Suprapubic skin (tissue), 4 donors: ENCODE results near the gene WNT5B. TPM values are rescaled to one million over a fixed set of nuclear protein-coding genes. Genes with fewer than 3 reads are reported as not detected.
A peak's percentile ranks its signal among the peaks of the same experiment; 100 is the strongest.

Source experiments
- DNase-seq, 2 donors: peaks; one replicate each; pipeline ENCODE4 v3.0.0-alpha.2; 2019; ENCODE audit warnings: low spot score in 2 of 2
- H3K27ac ChIP-seq: fragments of 200-600 bp; sonication (generic); one replicate; pipeline ENCODE4 v1.5.1; 2019
- H3K27me3 ChIP-seq: fragments of 200-600 bp; sonication (generic); one replicate; pipeline ENCODE4 v1.5.1; 2019
- H3K36me3 ChIP-seq: fragments of 200-600 bp; sonication (generic); one replicate; pipeline ENCODE4 v1.5.1; 2019
- H3K4me1 ChIP-seq: fragments of 200-600 bp; sonication (generic); one replicate; pipeline ENCODE4 v1.5.1; 2019
- H3K4me3 ChIP-seq: fragments of 200-600 bp; sonication (generic); one replicate; pipeline ENCODE4 v1.5.1; 2019; ENCODE audit warnings: mild to moderate bottlenecking
- H3K9me3 ChIP-seq: fragments of 200-600 bp; sonication (generic); one replicate; pipeline ENCODE4 v1.5.1; 2019
- EP300 ChIP-seq: sonication (generic); formaldehyde crosslinking; IDR thresholded peaks from one replicate; pipeline ENCODE4 v1.6.1; 2017; ENCODE audit warnings: antibody characterized with exemption
- POLR2A ChIP-seq, 2 donors: fragments of 450-650 bp; IDR thresholded peaks; one replicate each; pipeline ENCODE4 v1.6.1; 2017; ENCODE audit warnings: antibody characterized with exemption in 2 of 2, mild to moderate bottlenecking in 2 of 2, moderate library complexity in 2 of 2
- POLR2AphosphoS5 ChIP-seq, 3 donors: sonication (generic); formaldehyde crosslinking; IDR thresholded peaks; one replicate each; pipeline ENCODE4 v1.6.1; 2017; ENCODE audit warnings: antibody characterized with exemption in 3 of 3
- WGBS: methylation state at CpG from one replicate; pipeline ENCODE4 v1.1.5; 2018; 5-methylcytosine and 5-hydroxymethylcytosine counted together
- total RNA-seq, 4 donors: library from RNA; depleted of rRNA; stranded (reverse); fragments of >200 nt; gene quantifications; one replicate each; pipeline ENCODE4 v1.1.0, GENCODE V29; 2016
- TF ChIP-seq, protein P1 (sequence below), 2 donors: fragments of 200-600 bp in 1 of 2; fragments of 450-650 bp in 1 of 2; sonication (generic) in 1 of 2; IDR thresholded peaks; one replicate each; pipeline ENCODE4 v1.5.1; 2016 to 2019; ENCODE audit warnings: antibody characterized with exemption in 2 of 2, mild to moderate bottlenecking in 1 of 2, moderate library complexity in 1 of 2

The WNT5B gene
- total RNA-seq, 4 donors from 2014 or later, result 7.3 to 12.8 (median 8.3) TPM

DNA sequence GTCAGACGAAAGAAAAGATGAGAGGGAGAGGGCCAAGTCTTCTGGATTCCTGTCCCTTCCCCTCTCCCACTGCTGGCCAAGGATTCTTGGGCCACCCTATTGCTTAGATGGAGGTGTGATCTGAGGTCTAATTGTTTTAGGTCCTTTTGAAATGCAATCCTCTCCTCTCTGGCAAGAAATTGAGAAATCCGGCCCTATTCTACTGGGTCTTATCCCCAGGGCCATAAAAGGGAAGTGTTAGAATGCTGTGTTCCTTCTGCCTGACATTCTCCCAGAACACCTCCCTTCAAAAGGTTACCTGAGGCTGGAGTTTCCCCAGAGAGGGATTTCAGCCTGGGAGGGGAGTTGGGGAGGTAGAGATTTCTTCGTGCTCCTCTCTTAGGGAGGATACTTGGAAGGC is 4.4 kb downstream of the WNT5B start:
- H3K4me3 ChIP-seq, result no peak overlapping the region
- TF ChIP-seq POLR2AphosphoS5 (IDR thresholded peaks at IDR 0.05), result no peak
- TF ChIP-seq, protein P1, sequence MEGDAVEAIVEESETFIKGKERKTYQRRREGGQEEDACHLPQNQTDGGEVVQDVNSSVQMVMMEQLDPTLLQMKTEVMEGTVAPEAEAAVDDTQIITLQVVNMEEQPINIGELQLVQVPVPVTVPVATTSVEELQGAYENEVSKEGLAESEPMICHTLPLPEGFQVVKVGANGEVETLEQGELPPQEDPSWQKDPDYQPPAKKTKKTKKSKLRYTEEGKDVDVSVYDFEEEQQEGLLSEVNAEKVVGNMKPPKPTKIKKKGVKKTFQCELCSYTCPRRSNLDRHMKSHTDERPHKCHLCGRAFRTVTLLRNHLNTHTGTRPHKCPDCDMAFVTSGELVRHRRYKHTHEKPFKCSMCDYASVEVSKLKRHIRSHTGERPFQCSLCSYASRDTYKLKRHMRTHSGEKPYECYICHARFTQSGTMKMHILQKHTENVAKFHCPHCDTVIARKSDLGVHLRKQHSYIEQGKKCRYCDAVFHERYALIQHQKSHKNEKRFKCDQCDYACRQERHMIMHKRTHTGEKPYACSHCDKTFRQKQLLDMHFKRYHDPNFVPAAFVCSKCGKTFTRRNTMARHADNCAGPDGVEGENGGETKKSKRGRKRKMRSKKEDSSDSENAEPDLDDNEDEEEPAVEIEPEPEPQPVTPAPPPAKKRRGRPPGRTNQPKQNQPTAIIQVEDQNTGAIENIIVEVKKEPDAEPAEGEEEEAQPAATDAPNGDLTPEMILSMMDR (IDR thresholded peaks at IDR 0.05), result no peak
- TF ChIP-seq POLR2A (IDR thresholded peaks at IDR 0.05), result no peak
- no peak for TF ChIP-seq EP300
- H3K4me1 ChIP-seq, result peaks cover 26% of the 10 kb centered on the region
- DNase-seq, result no peak
- no peaks in the 10 kb centered on the region for H3K9me3 ChIP-seq
- peaks cover 3% of the 10 kb centered on the region for H3K36me3 ChIP-seq
- 86% methylated on average over 3 of the region's 3 CpGs for WGBS
- H3K27ac ChIP-seq, result no peak overlapping the region
- H3K27me3 ChIP-seq, result no peaks in the 10 kb centered on the region

DNA sequence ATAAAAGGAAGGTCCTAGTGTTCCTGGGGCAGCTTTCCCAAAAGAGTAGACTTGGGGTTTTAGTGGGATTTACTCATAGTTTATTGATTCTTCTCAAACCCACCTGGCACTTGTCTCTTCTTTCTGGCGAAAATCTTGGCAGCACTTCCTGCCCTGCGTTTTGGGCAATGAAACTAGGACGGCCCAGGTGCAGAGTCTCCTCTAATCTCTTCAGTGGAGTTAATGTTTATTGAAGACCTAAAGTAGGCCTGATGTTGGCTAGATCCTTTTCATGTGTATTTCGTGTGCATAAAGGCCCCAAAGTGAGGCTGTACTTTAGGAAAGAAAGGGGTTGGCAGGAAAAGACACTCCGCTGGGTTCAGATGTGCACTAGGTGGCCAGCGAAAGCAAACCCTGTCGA is 5.1 kb downstream of the WNT5B start:
- Histone ChIP-seq H3K27ac (no peak overlapping the region), H3K4me1 (peaks cover 26% of the 10 kb centered on the region)

DNA sequence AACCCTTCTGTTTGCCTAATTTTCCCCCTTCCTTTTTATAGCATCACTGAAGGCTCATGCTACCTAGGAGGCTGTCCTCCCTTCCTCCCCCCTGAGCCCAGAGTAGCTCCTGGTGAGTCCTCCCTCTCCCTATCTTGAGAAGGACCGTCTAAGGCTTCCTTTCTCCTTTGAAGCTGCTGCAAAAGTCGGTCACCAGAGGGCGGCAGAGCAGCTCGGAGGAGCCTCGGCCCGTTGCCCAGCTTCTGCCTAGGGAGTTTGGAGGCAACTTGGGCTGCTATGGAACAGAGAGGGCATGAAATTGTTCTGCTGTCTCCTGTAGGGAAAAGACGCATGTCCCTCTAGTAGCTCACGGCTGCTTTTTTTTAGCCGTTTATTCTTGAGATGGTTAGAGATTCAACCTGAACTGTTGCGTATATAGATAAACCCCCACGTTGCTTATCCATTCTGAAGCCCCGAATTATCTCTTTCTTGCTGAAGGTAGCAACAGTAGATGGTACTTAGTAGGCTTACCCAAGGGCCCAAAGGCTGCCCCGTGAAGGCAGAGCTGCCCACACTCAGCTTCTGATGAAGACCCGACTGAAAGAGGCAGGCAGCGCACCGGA is 5.7 kb downstream of the WNT5B start:
- peak; percentile 80 to 89 for DNase-seq
- Histone ChIP-seq H3K36me3 (peaks cover 3% of the 10 kb centered on the region), H3K4me3 (no peak overlapping the region), H3K27me3 (no peaks in the 10 kb centered on the region), H3K27ac (no peak overlapping the region), H3K4me1 (peaks cover 21% of the 10 kb centered on the region), H3K9me3 (no peaks in the 10 kb centered on the region)
- no peak for TF ChIP-seq POLR2AphosphoS5 (IDR thresholded peaks at IDR 0.05)
- TF ChIP-seq, protein P1 (IDR thresholded peaks at IDR 0.05), result peak; percentile 37 to 84
- whole genome bisulfite sequencing, result 44% methylated on average over 16 of the region's 16 CpGs

More for the DNA sequence above, 5.1 kb downstream of the WNT5B start:
- no peak for DNase-seq
- peaks cover 3% of the 10 kb centered on the region for H3K36me3 ChIP-seq
- WGBS, result 69% methylated on average over 7 of the region's 7 CpGs
- H3K4me3 ChIP-seq, result no peak overlapping the region
- no peaks in the 10 kb centered on the region for H3K9me3 ChIP-seq
- no peak for TF ChIP-seq POLR2A (IDR thresholded peaks at IDR 0.05)
- TF ChIP-seq, protein P1 (IDR thresholded peaks at IDR 0.05), result no peak
- no peak for TF ChIP-seq POLR2AphosphoS5 (IDR thresholded peaks at IDR 0.05)
- TF ChIP-seq EP300, result no peak
- no peaks in the 10 kb centered on the region for H3K27me3 ChIP-seq

DNA sequence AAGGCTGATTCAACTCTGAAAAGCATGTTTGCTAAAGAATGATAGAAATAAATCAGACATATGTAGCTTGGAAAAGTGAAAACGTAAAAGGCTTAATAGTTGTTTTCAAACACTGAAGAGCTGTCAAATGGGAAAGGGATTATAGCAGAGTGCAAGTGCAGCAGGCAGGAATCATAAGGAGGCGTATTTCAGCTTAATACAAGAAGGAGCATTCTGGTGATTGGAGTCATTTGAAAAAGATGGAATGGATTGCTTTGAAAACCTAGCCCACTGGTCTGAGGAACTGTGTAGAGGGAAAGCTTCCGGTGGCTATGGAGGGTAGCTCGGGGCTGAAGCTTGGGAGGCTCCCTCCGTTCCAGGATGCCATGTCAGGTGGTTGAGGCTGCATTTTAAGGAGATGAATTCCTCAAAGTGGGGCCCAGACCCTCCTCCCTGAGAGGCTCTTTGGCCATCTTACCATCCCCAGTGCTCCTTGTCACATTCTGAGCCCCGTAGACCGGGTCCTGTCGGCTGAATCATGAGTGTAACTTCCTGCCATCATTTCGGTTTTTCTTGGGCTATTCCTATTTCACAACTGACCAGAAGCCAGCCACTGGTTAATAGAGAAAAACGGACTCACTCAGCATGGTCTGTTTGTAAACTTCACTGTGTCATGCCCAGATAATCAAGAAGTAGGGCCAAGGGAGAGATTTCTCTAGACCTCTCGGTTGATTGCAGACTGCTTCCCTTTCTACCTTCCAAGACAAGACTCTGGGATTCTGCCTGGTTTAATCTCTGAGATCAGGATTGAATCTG is 6.5 kb downstream of the WNT5B start:
- Histone ChIP-seq H3K4me1 (peaks cover 13% of the 10 kb centered on the region), H3K27ac (no peak overlapping the region)
- WGBS, result 84% methylated on average over 11 of the region's 11 CpGs

DNA sequence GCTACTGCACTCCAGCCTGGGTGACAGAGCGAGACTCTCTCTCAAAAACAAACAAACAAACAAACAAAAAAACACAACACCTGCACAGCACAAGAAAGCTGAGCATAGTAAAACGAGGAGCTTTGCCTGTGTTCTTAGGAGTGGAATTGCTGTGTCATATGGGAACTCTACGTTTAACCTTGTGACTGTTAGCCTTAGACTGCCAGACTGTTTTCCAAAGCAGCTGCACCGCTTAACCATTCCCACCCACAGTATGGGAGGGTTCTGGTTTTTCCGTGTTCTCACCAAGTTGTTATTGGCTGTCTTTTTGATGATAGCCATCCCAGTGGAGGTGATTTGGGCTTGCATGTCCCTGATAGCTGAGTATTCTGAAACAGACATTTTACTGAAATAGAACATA is 9.2 kb downstream of the WNT5B start:
- no peak for TF ChIP-seq EP300
- TF ChIP-seq, protein P1 (IDR thresholded peaks at IDR 0.05), result no peak
- TF ChIP-seq POLR2A (IDR thresholded peaks at IDR 0.05), result no peak
- no peak for TF ChIP-seq POLR2AphosphoS5 (IDR thresholded peaks at IDR 0.05)
- no peak overlapping the region for H3K4me3 ChIP-seq
- no peaks in the 10 kb centered on the region for H3K27me3 ChIP-seq
- no peak overlapping the region for H3K27ac ChIP-seq
- H3K36me3 ChIP-seq, result peaks cover 3% of the 10 kb centered on the region
- no peak for DNase-seq
- peaks cover 7% of the 10 kb centered on the region for H3K4me1 ChIP-seq
- WGBS, result 80% methylated on average over 5 of the region's 5 CpGs
- H3K9me3 ChIP-seq, result no peaks in the 10 kb centered on the region

More for the DNA sequence above, 6.5 kb downstream of the WNT5B start:
- TF ChIP-seq EP300 (no peak), POLR2A (IDR thresholded peaks at IDR 0.05) (no peak), POLR2AphosphoS5 (IDR thresholded peaks at IDR 0.05) (no peak)
- TF ChIP-seq, protein P1 (IDR thresholded peaks at IDR 0.05), result no peak
- Histone ChIP-seq H3K4me3 (no peak overlapping the region), H3K9me3 (no peaks in the 10 kb centered on the region), H3K27me3 (no peaks in the 10 kb centered on the region), H3K36me3 (peaks cover 3% of the 10 kb centered on the region)
- DNase-seq, result no peak
